A549 treated with AZD9567 at 1 μM for 4 hours (cell line): ENCODE data around the gene TRUB2. TPM values are rescaled to one million over a fixed set of nuclear protein-coding genes. Genes with fewer than 3 reads are reported as not detected.

Experiments
- total RNA-seq: library from RNA; stranded (reverse); fragments of 200-300 nt; extraction: Qiagen RNA extraction; gene quantifications from 5 replicates; pipeline ENCODE4 v1.2.3, GENCODE V29; 2022; ENCODE audit not compliant: insufficient read depth

TRUB2 gene, protein sequence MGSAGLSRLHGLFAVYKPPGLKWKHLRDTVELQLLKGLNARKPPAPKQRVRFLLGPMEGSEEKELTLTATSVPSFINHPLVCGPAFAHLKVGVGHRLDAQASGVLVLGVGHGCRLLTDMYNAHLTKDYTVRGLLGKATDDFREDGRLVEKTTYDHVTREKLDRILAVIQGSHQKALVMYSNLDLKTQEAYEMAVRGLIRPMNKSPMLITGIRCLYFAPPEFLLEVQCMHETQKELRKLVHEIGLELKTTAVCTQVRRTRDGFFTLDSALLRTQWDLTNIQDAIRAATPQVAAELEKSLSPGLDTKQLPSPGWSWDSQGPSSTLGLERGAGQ
- 35.5 to 51.7 TPM (median 48.0 TPM) in 5 replicates for total RNA-seq

GRCh38 chr9:128322404-128323211 is at the start of gene TRUB2, which contains the start of gene COQ4:
TSS of gene TRUB2 (minus strand) at chr9:128322447. CDS start at chr9:128322408, 39 bp downstream.
TSS of gene COQ4 (plus strand) at chr9:128322839. CDS start at chr9:128322859, 20 bp downstream.

DNA sequence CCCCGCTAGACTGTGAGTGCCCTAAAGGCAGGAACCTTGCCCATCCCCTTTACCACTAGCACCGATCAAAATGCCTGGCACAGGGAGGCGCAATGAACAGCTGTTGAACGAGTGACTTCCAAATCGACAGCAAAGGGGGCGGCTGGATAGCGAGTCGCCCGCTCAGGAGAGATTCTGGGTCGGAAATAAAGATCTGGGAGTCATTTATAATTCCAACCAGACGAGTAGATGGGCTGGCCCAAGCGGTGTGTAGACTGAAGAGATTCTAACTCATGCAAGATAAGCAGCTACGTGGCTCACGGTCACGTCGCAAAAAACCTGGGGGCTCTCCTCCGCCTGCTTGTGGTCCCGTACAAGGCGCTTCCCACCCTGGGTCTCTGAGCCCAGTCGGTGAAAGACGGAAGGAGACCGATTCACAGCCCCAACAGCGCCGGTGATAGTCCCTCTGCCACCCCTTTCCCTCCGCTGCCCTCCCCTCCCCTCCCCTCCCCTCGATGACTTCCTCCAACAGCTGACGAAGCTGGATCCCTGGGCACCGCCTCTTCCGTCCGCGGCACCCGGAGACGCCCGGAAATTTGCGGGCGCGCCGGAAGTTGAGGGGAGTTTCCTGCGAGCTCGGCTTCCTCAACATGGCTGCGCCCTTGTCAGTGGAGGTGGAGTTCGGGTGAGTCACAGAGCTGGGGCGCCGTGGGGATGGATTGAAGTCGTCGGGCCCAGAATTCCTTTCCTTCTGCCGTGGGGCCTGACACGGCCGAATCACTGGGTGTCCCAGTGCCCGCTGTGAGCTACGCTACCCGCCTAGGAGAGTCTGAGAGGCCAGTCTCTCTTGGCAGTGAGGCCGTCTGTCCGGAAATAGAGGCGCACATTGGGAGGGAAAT is 48.7 kb upstream of the TRUB2 start, which contains the start of gene URM1:
Gene URM1 (plus strand): TSS at position 623 of the 878 bp plus-strand sequence. CDS start 7 bp downstream, at position 630.

DNA sequence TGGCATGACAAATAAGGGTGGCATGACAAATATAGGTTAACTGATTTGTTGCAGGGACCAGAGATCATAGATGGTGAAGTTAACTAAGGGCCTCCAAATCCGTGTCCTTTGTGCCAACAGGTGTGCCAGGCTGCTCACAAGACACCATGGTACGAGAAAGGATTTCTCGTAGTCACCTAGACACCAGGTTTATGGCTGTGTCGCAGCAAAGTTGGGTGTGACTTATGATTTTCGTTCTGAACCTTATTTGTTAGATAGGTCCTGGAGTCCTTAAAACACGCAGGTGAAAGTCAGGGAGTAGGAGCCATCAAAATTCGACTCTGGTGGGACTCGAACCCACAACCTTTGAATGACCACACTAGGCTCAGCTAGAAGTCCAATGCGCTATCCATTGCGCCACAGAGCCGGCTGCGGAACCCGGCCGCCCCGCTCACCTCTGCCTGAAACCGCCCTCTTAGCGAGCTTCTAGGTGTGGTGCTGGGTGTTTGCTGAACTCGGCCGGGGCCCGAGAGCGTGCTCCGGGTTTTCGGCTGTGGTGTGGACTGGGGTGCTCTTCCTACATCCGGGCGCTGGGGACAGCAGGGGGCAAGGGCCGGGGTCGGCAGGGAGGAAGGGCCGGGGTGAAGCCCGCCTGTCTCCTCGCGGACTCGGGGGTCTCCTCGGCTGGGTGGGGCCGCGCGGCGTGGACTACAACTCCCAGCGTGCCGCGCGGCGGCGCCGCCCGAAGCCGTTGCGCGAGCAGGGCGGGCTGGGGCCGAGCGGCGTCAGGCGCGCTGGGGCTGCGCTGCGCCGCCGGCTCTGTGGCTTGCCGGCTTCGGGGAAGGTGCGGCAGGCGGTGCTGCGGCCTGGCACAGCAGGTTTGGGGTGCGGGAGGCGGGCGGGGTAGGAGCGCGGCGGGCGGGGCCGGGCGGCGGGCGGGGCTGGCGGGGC is 17.8 kb upstream of the TRUB2 start, which contains the start of gene SLC27A4:
Gene SLC27A4 (plus strand): TSS at position 767 of the 930 bp plus-strand sequence. CDS start 2,606 bp downstream, outside the sequence.

DNA sequence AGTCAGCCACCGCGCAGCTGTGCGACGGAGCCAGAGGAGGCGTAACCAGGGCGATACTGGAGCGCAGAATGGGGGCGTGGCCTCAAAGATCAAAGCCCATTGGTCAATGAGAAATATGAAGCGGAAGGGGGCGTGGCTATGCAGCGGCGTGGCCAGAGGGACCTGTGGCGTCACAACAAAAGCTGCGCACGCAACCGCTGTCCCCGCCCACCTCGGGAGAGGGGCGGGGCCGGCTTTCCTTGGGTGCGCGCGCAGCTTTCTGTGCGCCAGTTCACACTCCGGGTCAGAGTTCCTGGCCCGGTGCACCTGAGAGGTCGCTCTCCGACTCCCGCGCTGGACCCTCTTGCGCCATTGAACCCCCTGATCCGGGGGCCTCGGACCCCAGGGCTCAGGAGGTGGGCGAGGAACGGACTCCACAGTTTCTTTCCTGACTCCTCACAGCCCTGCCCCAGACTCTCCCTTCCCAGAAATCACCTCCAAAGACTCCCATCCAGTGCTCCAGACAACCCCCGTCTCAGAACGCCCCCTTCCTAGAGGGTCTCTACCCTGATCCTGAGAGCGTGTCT is 46.2 kb downstream of the TRUB2 start, which contains the start of gene SWI5:
Gene SWI5 (plus strand): TSS at position 269 of the 566 bp plus-strand sequence.

GRCh38 chr9:128275198-128276007 is 46.8 kb downstream of the TRUB2 start, which contains the start of gene GOLGA2:
TSS of gene GOLGA2 (minus strand) at chr9:128276007. CDS start at chr9:128275976, 31 bp downstream.

Other genes with a start within 250 kb of the TRUB2 start
- 75.3 to 103 TPM (median 98.9 TPM) in 5 replicates for gene PTGES2, start 194.7 kb downstream of the TRUB2 start, total RNA-seq
- gene LCN2, start 173.0 kb downstream of the TRUB2 start, total RNA-seq: 2.9 to 6.8 TPM (median 3.9 TPM) in 5 replicates
- 47.1 to 75.1 TPM (median 62.3 TPM) in 5 replicates for gene BBLN, start 162.2 kb downstream of the TRUB2 start, total RNA-seq
- gene CIZ1, start 130.9 kb downstream of the TRUB2 start, total RNA-seq: 67.2 to 92.6 TPM (median 81.2 TPM) in 5 replicates
- gene DNM1, start 119.1 kb downstream of the TRUB2 start, total RNA-seq: 80.2 to 85.7 TPM (median 83.0 TPM) in 5 replicates
- 39.6 to 53.2 TPM (median 47.6 TPM) in 5 replicates for gene GOLGA2, start 46.4 kb downstream of the TRUB2 start, total RNA-seq
- gene SWI5, start 46.2 kb downstream of the TRUB2 start, total RNA-seq: 36.3 to 45.7 TPM (median 44.4 TPM) in 5 replicates
- gene COQ4, start 392 bp upstream of the TRUB2 start, total RNA-seq: 57.5 to 66.0 TPM (median 60.2 TPM) in 5 replicates
- 37.7 to 51.0 TPM (median 46.1 TPM) in 5 replicates for gene SLC27A4, start 18.1 kb upstream of the TRUB2 start, total RNA-seq
- 77.4 to 87.0 TPM (median 80.7 TPM) in 5 replicates for gene URM1, start 48.9 kb upstream of the TRUB2 start, total RNA-seq
- gene CERCAM, start 98.4 kb upstream of the TRUB2 start, total RNA-seq: 36.6 to 40.1 TPM (median 37.5 TPM) in 5 replicates
- gene ODF2, start 133.6 kb upstream of the TRUB2 start, total RNA-seq: 26.3 to 30.4 TPM (median 27.3 TPM) in 5 replicates
- gene GLE1, start 182.3 kb upstream of the TRUB2 start, total RNA-seq: 30.0 to 35.5 TPM (median 30.7 TPM) in 5 replicates
- 137 to 174 TPM (median 162 TPM) in 5 replicates for gene SPTAN1, start 230.1 kb upstream of the TRUB2 start, total RNA-seq